GM12878 (cell line): Measurements from ENCODE around the gene S100A12. TPM values are rescaled to one million over a fixed set of nuclear protein-coding genes. Genes with fewer than 3 reads are reported as not detected.

Source experiments
- MXI1 ChIP-seq: fragments of 150-350 bp; IDR thresholded peaks from 2 replicates; pipeline ENCODE4 v1.6.1; 2011; ENCODE audit warnings: low read depth, mild to moderate bottlenecking, inconsistent platforms, low read length, improper control_type of control experiment
- NFYB ChIP-seq: IDR thresholded peaks from 2 replicates; pipeline ENCODE4 v1.6.1; 2011; ENCODE audit warnings: low read depth, mild to moderate bottlenecking, low read length, improper control_type of control experiment, moderate library complexity; ENCODE audit not compliant: insufficient read depth
- POLR2AphosphoS2 ChIP-seq: IDR thresholded peaks from 2 replicates; pipeline ENCODE4 v1.6.1; 2011; ENCODE audit warnings: low read depth, mild to moderate bottlenecking, low read length, improper control_type of control experiment, moderate library complexity
- RAD51 ChIP-seq: fragments of 450-650 bp; IDR thresholded peaks from 2 replicates; pipeline ENCODE4 v1.6.1; 2016; ENCODE audit warnings: moderate library complexity, mild to moderate bottlenecking, inconsistent platforms
- polyA plus RNA-seq, 11 experiments: library from polyadenylated mRNA; depleted of rRNA in 4 of 11; unstranded in 6 of 11; stranded (reverse) in 5 of 11; fragments of >200 nt; fragmentation: Nextera tagmentation in 4 of 11; fragmentation: Illumina TruSeq in 1 of 11; extraction: Ambion mirVana in 4 of 11; extraction: Trizol in 1 of 11; gene quantifications; 1 replicate in 1 of 11; 2 replicates in 10 of 11; pipeline versions ENCODE4 v1.2.1 to v1.2.3, GENCODE V29; 2011 to 2016; ENCODE audit warnings: inconsistent platforms in 2 of 11, missing spikeins in 2 of 11, low read depth in 1 of 11
- total RNA-seq, 4 experiments: library from RNA; depleted of rRNA in 3 of 4; stranded (reverse); fragments of >200 nt in 3 of 4; fragmentation: Illumina TruSeq in 1 of 4; extraction: Trizol in 1 of 4; gene quantifications; 2 replicates each; pipeline versions ENCODE4 v1.2.1 to v1.2.3, GENCODE V29; 2013 to 2021
- TF ChIP-seq, protein P1 (sequence below): fragments of 450-650 bp; IDR thresholded peaks from 2 replicates; pipeline ENCODE4 v1.6.1; 2017; ENCODE audit warnings: mild to moderate bottlenecking, moderate library complexity
- TF ChIP-seq, protein P2 (sequence below): fragments of 450-650 bp; IDR thresholded peaks from 2 replicates; pipeline ENCODE4 v1.6.1; 2014; ENCODE audit warnings: mild to moderate bottlenecking
- TF ChIP-seq, protein P3 (sequence below): IDR thresholded peaks from 2 replicates; pipeline ENCODE4 v1.6.1; 2012; ENCODE audit warnings: improper control_type of control experiment, low read depth, low read length; ENCODE audit not compliant: insufficient replicate concordance
- TF ChIP-seq, protein P4 (sequence below): fragments of 450-650 bp; IDR thresholded peaks from 2 replicates; pipeline ENCODE4 v1.6.1; 2017; ENCODE audit warnings: borderline replicate concordance
- TF ChIP-seq, protein P5 (sequence below): IDR thresholded peaks from 2 replicates; pipeline ENCODE4 v1.6.1; 2012; ENCODE audit warnings: low read depth, low read length, improper control_type of control experiment
- TF ChIP-seq, protein P6 (sequence below): IDR thresholded peaks from 2 replicates; pipeline ENCODE4 v1.6.1; 2011; ENCODE audit warnings: borderline replicate concordance, low read depth, mild to moderate bottlenecking, moderate library complexity, mixed read lengths, low read length; ENCODE audit not compliant: insufficient read depth; ENCODE audit errors: extremely low read length

S100A12 gene
- total and polyA plus RNA-seq, 10 of the 15 experiments (the other 5 are each of a cell fraction or from before 2014, with no cell fraction given): not detected

DNA sequence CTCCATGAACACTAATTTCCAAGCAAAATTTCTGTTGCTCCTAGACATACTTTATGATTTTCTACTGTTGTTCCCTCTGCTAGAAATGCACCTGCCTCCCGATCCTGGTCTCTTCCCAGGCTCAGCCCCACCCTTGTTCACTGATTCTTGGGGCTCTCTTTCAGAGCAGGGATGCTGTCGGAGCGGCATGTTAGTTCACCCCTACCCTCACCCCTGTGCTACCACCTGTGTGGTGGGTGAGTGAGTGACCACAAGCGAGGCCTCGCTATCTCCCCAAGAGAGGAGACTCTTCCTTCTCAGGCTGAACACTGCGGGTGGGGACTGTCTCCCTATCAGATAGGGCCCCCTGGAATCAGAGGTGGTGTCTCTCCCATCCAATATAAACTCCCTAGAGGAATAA is 20.4 kb upstream of the S100A12 start (continued):
- TF ChIP-seq, protein P1, sequence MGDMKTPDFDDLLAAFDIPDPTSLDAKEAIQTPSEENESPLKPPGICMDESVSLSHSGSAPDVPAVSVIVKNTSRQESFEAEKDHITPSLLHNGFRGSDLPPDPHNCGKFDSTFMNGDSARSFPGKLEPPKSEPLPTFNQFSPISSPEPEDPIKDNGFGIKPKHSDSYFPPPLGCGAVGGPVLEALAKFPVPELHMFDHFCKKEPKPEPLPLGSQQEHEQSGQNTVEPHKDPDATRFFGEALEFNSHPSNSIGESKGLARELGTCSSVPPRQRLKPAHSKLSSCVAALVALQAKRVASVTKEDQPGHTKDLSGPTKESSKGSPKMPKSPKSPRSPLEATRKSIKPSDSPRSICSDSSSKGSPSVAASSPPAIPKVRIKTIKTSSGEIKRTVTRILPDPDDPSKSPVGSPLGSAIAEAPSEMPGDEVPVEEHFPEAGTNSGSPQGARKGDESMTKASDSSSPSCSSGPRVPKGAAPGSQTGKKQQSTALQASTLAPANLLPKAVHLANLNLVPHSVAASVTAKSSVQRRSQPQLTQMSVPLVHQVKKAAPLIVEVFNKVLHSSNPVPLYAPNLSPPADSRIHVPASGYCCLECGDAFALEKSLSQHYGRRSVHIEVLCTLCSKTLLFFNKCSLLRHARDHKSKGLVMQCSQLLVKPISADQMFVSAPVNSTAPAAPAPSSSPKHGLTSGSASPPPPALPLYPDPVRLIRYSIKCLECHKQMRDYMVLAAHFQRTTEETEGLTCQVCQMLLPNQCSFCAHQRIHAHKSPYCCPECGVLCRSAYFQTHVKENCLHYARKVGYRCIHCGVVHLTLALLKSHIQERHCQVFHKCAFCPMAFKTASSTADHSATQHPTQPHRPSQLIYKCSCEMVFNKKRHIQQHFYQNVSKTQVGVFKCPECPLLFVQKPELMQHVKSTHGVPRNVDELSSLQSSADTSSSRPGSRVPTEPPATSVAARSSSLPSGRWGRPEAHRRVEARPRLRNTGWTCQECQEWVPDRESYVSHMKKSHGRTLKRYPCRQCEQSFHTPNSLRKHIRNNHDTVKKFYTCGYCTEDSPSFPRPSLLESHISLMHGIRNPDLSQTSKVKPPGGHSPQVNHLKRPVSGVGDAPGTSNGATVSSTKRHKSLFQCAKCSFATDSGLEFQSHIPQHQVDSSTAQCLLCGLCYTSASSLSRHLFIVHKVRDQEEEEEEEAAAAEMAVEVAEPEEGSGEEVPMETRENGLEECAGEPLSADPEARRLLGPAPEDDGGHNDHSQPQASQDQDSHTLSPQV: no peak
- TF ChIP-seq, protein P2, sequence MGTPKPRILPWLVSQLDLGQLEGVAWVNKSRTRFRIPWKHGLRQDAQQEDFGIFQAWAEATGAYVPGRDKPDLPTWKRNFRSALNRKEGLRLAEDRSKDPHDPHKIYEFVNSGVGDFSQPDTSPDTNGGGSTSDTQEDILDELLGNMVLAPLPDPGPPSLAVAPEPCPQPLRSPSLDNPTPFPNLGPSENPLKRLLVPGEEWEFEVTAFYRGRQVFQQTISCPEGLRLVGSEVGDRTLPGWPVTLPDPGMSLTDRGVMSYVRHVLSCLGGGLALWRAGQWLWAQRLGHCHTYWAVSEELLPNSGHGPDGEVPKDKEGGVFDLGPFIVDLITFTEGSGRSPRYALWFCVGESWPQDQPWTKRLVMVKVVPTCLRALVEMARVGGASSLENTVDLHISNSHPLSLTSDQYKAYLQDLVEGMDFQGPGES: no peak
- TF ChIP-seq, protein P3, sequence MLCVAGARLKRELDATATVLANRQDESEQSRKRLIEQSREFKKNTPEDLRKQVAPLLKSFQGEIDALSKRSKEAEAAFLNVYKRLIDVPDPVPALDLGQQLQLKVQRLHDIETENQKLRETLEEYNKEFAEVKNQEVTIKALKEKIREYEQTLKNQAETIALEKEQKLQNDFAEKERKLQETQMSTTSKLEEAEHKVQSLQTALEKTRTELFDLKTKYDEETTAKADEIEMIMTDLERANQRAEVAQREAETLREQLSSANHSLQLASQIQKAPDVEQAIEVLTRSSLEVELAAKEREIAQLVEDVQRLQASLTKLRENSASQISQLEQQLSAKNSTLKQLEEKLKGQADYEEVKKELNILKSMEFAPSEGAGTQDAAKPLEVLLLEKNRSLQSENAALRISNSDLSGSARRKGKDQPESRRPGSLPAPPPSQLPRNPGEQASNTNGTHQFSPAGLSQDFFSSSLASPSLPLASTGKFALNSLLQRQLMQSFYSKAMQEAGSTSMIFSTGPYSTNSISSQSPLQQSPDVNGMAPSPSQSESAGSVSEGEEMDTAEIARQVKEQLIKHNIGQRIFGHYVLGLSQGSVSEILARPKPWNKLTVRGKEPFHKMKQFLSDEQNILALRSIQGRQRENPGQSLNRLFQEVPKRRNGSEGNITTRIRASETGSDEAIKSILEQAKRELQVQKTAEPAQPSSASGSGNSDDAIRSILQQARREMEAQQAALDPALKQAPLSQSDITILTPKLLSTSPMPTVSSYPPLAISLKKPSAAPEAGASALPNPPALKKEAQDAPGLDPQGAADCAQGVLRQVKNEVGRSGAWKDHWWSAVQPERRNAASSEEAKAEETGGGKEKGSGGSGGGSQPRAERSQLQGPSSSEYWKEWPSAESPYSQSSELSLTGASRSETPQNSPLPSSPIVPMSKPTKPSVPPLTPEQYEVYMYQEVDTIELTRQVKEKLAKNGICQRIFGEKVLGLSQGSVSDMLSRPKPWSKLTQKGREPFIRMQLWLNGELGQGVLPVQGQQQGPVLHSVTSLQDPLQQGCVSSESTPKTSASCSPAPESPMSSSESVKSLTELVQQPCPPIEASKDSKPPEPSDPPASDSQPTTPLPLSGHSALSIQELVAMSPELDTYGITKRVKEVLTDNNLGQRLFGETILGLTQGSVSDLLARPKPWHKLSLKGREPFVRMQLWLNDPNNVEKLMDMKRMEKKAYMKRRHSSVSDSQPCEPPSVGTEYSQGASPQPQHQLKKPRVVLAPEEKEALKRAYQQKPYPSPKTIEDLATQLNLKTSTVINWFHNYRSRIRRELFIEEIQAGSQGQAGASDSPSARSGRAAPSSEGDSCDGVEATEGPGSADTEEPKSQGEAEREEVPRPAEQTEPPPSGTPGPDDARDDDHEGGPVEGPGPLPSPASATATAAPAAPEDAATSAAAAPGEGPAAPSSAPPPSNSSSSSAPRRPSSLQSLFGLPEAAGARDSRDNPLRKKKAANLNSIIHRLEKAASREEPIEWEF: no peak
- TF ChIP-seq POLR2AphosphoS2: no peak
- TF ChIP-seq, protein P4, sequence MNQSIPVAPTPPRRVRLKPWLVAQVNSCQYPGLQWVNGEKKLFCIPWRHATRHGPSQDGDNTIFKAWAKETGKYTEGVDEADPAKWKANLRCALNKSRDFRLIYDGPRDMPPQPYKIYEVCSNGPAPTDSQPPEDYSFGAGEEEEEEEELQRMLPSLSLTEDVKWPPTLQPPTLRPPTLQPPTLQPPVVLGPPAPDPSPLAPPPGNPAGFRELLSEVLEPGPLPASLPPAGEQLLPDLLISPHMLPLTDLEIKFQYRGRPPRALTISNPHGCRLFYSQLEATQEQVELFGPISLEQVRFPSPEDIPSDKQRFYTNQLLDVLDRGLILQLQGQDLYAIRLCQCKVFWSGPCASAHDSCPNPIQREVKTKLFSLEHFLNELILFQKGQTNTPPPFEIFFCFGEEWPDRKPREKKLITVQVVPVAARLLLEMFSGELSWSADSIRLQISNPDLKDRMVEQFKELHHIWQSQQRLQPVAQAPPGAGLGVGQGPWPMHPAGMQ: no peak
- no peak for TF ChIP-seq MXI1
- TF ChIP-seq RAD51: no peak
- no peak for TF ChIP-seq NFYB
- TF ChIP-seq, protein P5, sequence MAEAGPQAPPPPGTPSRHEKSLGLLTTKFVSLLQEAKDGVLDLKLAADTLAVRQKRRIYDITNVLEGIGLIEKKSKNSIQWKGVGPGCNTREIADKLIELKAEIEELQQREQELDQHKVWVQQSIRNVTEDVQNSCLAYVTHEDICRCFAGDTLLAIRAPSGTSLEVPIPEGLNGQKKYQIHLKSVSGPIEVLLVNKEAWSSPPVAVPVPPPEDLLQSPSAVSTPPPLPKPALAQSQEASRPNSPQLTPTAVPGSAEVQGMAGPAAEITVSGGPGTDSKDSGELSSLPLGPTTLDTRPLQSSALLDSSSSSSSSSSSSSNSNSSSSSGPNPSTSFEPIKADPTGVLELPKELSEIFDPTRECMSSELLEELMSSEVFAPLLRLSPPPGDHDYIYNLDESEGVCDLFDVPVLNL: no peak
- TF ChIP-seq, protein P6, sequence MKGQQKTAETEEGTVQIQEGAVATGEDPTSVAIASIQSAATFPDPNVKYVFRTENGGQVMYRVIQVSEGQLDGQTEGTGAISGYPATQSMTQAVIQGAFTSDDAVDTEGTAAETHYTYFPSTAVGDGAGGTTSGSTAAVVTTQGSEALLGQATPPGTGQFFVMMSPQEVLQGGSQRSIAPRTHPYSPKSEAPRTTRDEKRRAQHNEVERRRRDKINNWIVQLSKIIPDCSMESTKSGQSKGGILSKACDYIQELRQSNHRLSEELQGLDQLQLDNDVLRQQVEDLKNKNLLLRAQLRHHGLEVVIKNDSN: no peak
- TF ChIP-seq, all 136 proteins: peak for 0
